Activated CD4-positive, alpha-beta T cell treated with anti-CD3 and anti-CD28 coated beads for 36 hours (primary cell): Measurements from ENCODE around the gene RXFP3. TPM values are rescaled to one million over a fixed set of nuclear protein-coding genes. Genes with fewer than 3 reads are reported as not detected.

ENCODE experiments used
- ATAC-seq: fragments of 200-7000 bp; cut with Tn5 transposase; one replicate; pipeline ENCODE4 v1.10.0; 2021; ENCODE audit warnings: mild to moderate bottlenecking, moderate library complexity
- CTCF ChIA-PET: fragments of 350-600 bp; sonication (Branson Sonifier 250); formaldehyde crosslinking; loops from one replicate; lab custom pipeline; 2021; ENCODE audit warnings: antibody characterized with exemption; lab: Charles Lee
- POLR2A ChIA-PET: fragments of 350-600 bp; sonication (Branson Sonifier 250); formaldehyde crosslinking; loops from one replicate; lab custom pipeline; 2021; ENCODE audit warnings: antibody characterized with exemption, inconsistent platforms; lab: Charles Lee
- DNase-seq: peaks from one replicate; pipeline ENCODE4 v3.0.0-alpha.2; 2020
- H3K27ac Mint-ChIP-seq: one replicate; pipeline ENCODE4 v1.8.0; 2021; ENCODE audit warnings: mixed read lengths
- H3K27me3 Mint-ChIP-seq: one replicate; pipeline ENCODE4 v1.8.0; 2021; ENCODE audit warnings: mixed read lengths
- H3K36me3 Mint-ChIP-seq: one replicate; pipeline ENCODE4 v1.8.0; 2021; ENCODE audit warnings: low read depth, mixed read lengths
- H3K4me1 Mint-ChIP-seq: one replicate; pipeline ENCODE4 v1.8.0; 2021; ENCODE audit warnings: mixed read lengths
- H3K4me3 Mint-ChIP-seq: one replicate; pipeline ENCODE4 v1.8.0; 2021; ENCODE audit warnings: mild to moderate bottlenecking, moderate library complexity, mixed read lengths
- H3K9me3 Mint-ChIP-seq: one replicate; pipeline ENCODE4 v1.8.0; 2021; ENCODE audit warnings: low read depth, mixed read lengths
- intact Hi-C, 2 experiments: fragments of 100-400 bp; cut with DNase I in 1 of 2; cut with micrococcal nuclease in 1 of 2; formaldehyde crosslinking; loops; one replicate each; pipeline versions ENCODE4 v1.14.2 to v1.15.1; 2022 to 2024; cut with DNase I, micrococcal nuclease
- total RNA-seq, 2 experiments: library from RNA; stranded (reverse); gene quantifications; one replicate each; pipeline ENCODE4 v1.2.3, GENCODE V29; 2021

Gene RXFP3
- total RNA-seq, 2 experiments from 2014 or later, result not detected

DNA sequence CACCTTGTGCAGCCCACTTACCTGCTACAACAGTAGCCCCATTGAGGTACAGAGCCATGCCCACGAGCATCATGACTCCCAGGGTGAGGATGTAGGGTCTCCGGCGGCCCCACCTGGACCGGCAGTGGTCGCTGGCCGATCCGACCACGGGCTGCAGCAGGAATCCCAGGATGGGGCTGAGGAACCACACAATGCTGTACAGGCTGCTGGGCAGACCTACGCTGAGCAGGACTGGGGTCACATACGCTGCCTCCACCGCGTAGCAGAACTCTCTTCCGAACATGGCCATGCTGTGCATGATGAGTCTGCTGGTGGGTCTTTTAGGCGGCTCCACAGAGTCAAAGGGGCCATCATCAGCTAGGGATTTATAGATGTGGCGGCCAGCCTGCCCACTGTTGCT is 48.0 kb downstream of the RXFP3 start:
- Mint-ChIP-seq H3K4me3 (no peak overlapping the region), H3K27ac (no peak overlapping the region), H3K27me3 (no peaks in the 10 kb centered on the region), H3K9me3 (no peaks in the 10 kb centered on the region), H3K4me1 (no peaks in the 10 kb centered on the region), H3K36me3 (peaks cover 16% of the 10 kb centered on the region)
- intact Hi-C loops, result no loop called here
- POLR2A ChIA-PET, result no interaction called here
- DNase-seq, result no peak
- no peak for ATAC-seq
- CTCF ChIA-PET, result interaction anchor here (0.7 kb wide), 1 partner anchor 1356 kb away, joined by 4 read pairs; no protein-coding TSS in a partner anchor

DNA sequence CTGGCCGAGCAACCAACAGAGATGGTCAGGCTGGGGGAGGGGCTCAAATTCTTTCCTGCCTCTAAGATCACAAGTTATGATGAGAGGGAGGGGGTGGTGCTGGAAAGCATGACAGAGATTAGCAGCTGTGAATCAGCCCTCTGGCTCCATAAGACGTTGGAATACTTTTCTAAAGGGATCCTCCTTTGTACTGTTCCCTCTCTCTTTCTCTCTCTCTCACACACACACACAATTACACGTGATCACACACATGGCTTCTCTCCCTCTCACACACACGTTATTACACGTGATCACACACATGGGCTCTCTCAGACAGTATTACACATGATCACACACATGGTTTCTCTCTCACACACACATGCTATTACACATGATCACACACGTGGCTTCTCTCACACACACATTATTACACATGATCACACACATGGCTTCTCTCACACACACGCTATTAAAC is 48.5 kb downstream of the RXFP3 start, which contains the start of gene SLC45A2:
Gene SLC45A2, minus strand, starts transcription at position 23 of the 454 bp plus-strand sequence. CDS start 110 bp downstream, outside the sequence.
- ATAC-seq (no peak), DNase-seq (no peak)
- POLR2A ChIA-PET, result no interaction called here
- H3K9me3 Mint-ChIP-seq, result no peaks in the 10 kb centered on the region
- H3K4me3 Mint-ChIP-seq, result no peak within 1 kb of the TSS
- H3K4me1 Mint-ChIP-seq, result no peaks in the 10 kb centered on the region
- no peaks in the 10 kb centered on the region for H3K27me3 Mint-ChIP-seq
- intact Hi-C loops, result no loop called here
- CTCF ChIA-PET, result no interaction called here
- H3K36me3 Mint-ChIP-seq, result peaks cover 19% of the 10 kb centered on the region
- H3K27ac Mint-ChIP-seq, result no peak within 1 kb of the TSS

DNA sequence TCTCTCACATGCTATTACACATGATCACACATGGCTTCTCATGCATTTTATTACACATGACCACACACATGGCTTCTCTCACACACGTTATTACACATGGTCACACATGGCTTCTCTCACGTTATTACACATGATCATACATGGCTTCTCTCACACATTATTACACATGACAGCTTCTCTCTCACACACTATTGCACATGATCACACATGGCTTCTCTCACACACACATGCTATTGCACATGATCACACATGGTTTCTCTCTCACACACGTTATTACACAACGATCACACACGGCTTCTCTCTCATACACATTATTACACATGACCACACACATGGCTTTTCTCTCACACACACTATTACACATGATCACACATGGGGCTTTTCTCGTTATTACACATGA is 49.3 kb downstream of the RXFP3 start:
- no peaks in the 10 kb centered on the region for H3K27me3 Mint-ChIP-seq
- no peak overlapping the region for H3K4me3 Mint-ChIP-seq
- no peaks in the 10 kb centered on the region for H3K9me3 Mint-ChIP-seq
- POLR2A ChIA-PET, result no interaction called here
- DNase-seq (no peak), ATAC-seq (no peak)
- H3K4me1 Mint-ChIP-seq, result no peaks in the 10 kb centered on the region
- H3K27ac Mint-ChIP-seq, result no peak overlapping the region
- intact Hi-C loops, result no loop called here
- CTCF ChIA-PET, result no interaction called here
- H3K36me3 Mint-ChIP-seq, result peaks cover 19% of the 10 kb centered on the region

Other genes with a start within 250 kb of the RXFP3 start
- gene ADAMTS12, start 44.4 kb upstream of the RXFP3 start, total RNA-seq, result not detected
- not detected for gene SLC45A2, start 48.3 kb downstream of the RXFP3 start, total RNA-seq
- 1 to 10 TPM; 3.3 to 6.0 TPM for gene AMACR, start 71.7 kb downstream of the RXFP3 start, total RNA-seq
- 1 to 10 TPM; 1.5 to 2.4 TPM for gene C1QTNF3, start 106.8 kb downstream of the RXFP3 start, total RNA-seq